MG63 (cell line): Measurements from ENCODE around the gene SMCP. TPM values are rescaled to one million over a fixed set of nuclear protein-coding genes. Genes with fewer than 3 reads are reported as not detected.
A peak's percentile ranks its signal among the peaks of the same experiment; 100 is the strongest.

Source experiments
- DNase-seq: peaks from one replicate; pipeline ENCODE4 v3.0.0-alpha.2; 2020
- H3K27me3 ChIP-seq: fragments of 250-450 bp; sonication (Bioruptor Pico); 2 replicates; pipeline ENCODE4 v1.5.1; 2020; ENCODE audit warnings: mild to moderate bottlenecking, moderate library complexity
- H3K36me3 ChIP-seq: fragments of 250-450 bp; sonication (Bioruptor Pico); 2 replicates; pipeline ENCODE4 v1.5.1; 2020; ENCODE audit warnings: mild to moderate bottlenecking, moderate library complexity
- H3K4me3 ChIP-seq: fragments of 250-450 bp; sonication (Bioruptor Pico); 2 replicates; pipeline ENCODE4 v1.5.1; 2020; ENCODE audit warnings: mild to moderate bottlenecking, moderate library complexity
- H3K9me3 ChIP-seq: fragments of 250-450 bp; sonication (Bioruptor Pico); 2 replicates; pipeline ENCODE4 v1.5.1; 2020; ENCODE audit warnings: mild to moderate bottlenecking, moderate library complexity
- total RNA-seq: library from RNA; depleted of rRNA; stranded (reverse); fragments of >200 nt; shearing (Covaris generic); gene quantifications from 2 replicates; pipeline ENCODE4 v1.2.3, GENCODE V29; 2014; ENCODE audit warnings: low replicate concordance; rRNA removed

Gene SMCP, protein sequence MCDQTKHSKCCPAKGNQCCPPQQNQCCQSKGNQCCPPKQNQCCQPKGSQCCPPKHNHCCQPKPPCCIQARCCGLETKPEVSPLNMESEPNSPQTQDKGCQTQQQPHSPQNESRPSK
- not detected in 2 replicates for total RNA-seq

- Histone ChIP-seq H3K9me3 (no peaks in the 10 kb centered on the region), H3K36me3 (no peaks in the 10 kb centered on the region), H3K27me3 (no peaks in the 10 kb centered on the region), H3K4me3 (no peak within 1 kb of the TSS)
- DNase-seq, result no peak
Measured at GRCh38 chr1:152878042-152878441, at the start of gene SMCP. SMCP (plus strand) TSS chr1:152878322; CDS start chr1:152884423, 6,101 bp downstream.

DNA sequence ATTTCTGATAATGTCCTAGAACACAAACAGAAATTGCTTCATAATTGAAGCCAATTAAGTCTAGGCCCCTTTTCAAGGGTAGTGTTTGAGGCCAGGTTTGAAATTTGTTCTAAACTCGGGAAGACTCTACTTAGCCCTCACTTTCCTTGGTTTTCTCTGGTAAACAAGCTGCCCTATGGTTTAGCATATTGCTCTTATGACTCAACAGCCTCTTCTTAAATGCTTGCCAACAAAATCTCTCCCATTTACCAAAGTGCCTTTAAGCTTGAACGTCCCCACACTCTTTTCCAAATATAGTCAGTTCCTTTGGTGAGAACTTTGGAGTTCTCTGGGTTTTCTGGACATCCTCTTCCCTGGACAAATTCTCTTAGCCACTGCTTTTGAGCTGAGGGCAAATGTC is 41.3 kb upstream of the SMCP start:
- Histone ChIP-seq H3K4me3 (no peak overlapping the region), H3K27me3 (no peaks in the 10 kb centered on the region), H3K9me3 (no peaks in the 10 kb centered on the region; the same call in 1 of the 2 replicates), H3K36me3 (no peaks in the 10 kb centered on the region)
- no peak for DNase-seq

DNA sequence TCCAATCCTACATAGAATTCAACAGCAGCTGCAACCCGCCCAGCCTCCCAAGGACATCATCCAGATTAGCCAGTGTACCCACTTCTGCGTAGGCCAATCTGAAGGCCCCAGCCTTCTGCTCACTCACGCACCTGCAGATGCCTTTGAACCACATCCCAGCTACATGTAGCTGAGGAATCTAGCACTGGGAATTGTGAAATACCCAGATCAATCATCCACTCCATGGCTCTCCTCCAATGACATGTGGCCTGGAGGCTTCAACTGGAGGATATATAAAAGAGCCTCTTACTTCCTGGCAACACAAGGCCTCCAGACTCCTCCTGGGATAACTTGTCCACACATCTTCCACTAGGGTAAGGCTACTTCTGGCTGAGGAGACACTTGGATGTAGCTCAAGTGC is 35.6 kb upstream of the SMCP start, which contains the start of gene LCE6A:
TSS of gene LCE6A (plus strand) at position 301 of the 400 bp plus-strand sequence. CDS start 665 bp downstream, outside the sequence.
- H3K27me3 ChIP-seq, result no peaks in the 10 kb centered on the region
- H3K9me3 ChIP-seq, result no peaks in the 10 kb centered on the region
- no peak for DNase-seq
- H3K36me3 ChIP-seq, result no peaks in the 10 kb centered on the region
- H3K4me3 ChIP-seq, result no peak within 1 kb of the TSS

DNA sequence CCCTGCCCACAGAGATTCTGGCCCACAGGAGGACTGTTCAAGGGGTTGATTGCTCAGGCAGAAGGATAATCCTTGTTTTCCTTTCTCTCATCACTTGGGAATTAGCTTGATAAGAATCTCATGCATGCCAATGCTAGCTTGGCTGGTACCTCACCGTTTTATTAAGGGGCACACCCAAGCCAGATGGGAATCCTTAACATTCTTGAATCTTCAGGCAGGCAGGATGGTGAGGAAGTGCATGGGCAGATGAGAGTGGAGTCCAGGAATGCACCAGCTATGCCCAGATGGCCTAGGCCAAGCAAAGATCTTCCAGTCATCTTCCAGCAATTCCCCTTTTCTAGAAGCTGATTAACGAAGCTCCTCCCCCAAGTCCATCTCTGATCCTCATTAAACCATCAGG is 22.5 kb upstream of the SMCP start:
- H3K36me3 ChIP-seq, result no peaks in the 10 kb centered on the region
- peak; percentile 81 for DNase-seq
- H3K9me3 ChIP-seq, result no peaks in the 10 kb centered on the region
- no peak overlapping the region for H3K4me3 ChIP-seq
- no peaks in the 10 kb centered on the region for H3K27me3 ChIP-seq

- Histone ChIP-seq H3K27me3 (no peaks in the 10 kb centered on the region), H3K9me3 (no peaks in the 10 kb centered on the region), H3K4me3 (no peak overlapping the region), H3K36me3 (no peaks in the 10 kb centered on the region)
- no peak for DNase-seq
Measured at GRCh38 chr1:152858062-152858461, 20.1 kb upstream of the SMCP start.

DNA sequence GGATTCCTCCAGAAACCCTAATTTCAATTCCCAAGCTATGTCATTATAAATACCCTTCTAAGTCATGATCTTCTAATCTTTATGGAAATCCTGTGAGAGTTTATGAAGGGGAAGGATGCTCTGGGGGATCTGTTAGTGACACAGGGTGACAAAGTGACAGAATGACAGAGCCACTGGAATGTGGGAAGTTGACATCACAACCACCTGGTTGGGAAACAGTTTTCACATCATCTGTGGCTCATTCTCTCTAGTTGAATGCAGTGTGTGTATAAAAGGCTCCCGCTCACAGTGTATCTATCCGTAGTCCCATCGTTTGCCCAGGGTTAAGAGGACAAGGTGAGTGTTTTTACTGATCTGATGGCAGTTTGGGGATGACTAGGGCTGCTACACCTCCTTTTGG is 18.4 kb upstream of the SMCP start, which contains the start of gene LCE7A:
TSS of gene LCE7A (plus strand) at position 301 of the 400 bp plus-strand sequence. CDS start 702 bp downstream, outside the sequence.
- no peaks in the 10 kb centered on the region for H3K27me3 ChIP-seq
- H3K4me3 ChIP-seq, result no peak within 1 kb of the TSS
- DNase-seq, result no peak
- no peaks in the 10 kb centered on the region for H3K36me3 ChIP-seq
- no peaks in the 10 kb centered on the region for H3K9me3 ChIP-seq

GRCh38 chr1:152860129-152860528 is 18.0 kb upstream of the SMCP start:
- H3K4me3 ChIP-seq, result no peak overlapping the region
- H3K27me3 ChIP-seq, result no peaks in the 10 kb centered on the region; the same call in 1 of the 2 replicates
- no peak for DNase-seq
- no peaks in the 10 kb centered on the region for H3K9me3 ChIP-seq
- H3K36me3 ChIP-seq, result no peaks in the 10 kb centered on the region

DNA sequence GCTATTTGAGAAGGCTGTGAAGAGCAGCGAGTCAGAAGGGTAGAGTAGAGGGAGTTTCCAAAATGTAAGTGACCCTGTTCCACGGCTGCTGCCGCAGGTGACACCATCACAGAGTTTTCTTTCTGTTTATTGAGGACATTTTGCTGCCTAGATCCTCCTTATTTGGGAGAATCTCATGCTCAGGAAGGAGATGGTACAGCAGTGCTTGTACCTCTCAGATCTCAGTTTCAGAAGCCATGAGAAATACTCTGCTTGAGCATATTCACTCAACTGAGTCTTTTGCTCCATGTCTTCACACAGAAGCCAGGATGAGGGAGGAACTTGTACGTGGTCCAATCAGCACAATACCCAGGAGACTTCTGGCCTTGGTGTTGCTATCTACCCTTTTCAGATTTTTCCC is 16.7 kb upstream of the SMCP start:
- Histone ChIP-seq H3K4me3 (no peak overlapping the region), H3K27me3 (no peaks in the 10 kb centered on the region; the same call in 1 of the 2 replicates), H3K9me3 (no peaks in the 10 kb centered on the region), H3K36me3 (no peaks in the 10 kb centered on the region)
- DNase-seq, result no peak

DNA sequence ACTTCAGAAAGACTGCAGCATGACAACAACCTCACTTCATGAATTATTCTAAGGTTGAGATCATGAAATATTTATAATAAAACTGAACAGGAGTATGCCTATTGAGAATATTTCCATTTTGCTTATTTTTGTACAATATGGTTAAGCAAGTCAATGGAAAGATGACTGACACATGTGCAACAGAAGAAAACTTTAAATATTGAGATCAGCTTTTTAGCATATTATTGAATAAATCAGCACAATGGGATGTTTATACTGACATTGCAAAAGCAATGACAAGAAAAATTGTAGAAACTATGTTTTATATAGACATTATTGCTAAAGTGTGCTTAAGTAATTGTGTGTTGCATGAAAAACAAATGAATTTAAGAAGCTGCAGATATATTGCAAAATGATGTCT is 13.7 kb upstream of the SMCP start:
- no peaks in the 10 kb centered on the region for H3K9me3 ChIP-seq
- no peak overlapping the region for H3K4me3 ChIP-seq
- no peaks in the 10 kb centered on the region; the same call in 1 of the 2 replicates for H3K27me3 ChIP-seq
- no peak for DNase-seq
- no peaks in the 10 kb centered on the region for H3K36me3 ChIP-seq

DNA sequence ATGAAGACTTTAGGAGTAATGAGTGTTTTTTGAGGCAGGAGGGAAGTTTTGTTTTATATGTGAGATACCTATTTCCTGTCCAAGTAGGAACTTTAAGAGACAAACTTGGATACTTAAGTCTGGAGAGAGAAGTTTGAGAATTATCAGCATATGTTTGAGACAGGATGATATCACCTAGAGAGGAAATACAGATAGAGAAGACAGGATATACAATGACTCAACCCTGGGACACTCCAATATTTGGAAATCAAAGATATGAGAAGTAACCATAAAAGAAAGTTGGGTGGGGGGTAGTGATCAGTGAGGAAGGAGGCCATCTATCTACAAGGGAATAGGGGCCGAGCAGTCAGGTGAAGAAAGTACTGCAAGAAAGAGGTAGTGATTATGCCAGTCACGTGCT is 11.8 kb upstream of the SMCP start:
- Histone ChIP-seq H3K27me3 (no peaks in the 10 kb centered on the region; the same call in 1 of the 2 replicates), H3K4me3 (no peak overlapping the region), H3K9me3 (no peaks in the 10 kb centered on the region), H3K36me3 (no peaks in the 10 kb centered on the region)
- DNase-seq, result no peak

DNA sequence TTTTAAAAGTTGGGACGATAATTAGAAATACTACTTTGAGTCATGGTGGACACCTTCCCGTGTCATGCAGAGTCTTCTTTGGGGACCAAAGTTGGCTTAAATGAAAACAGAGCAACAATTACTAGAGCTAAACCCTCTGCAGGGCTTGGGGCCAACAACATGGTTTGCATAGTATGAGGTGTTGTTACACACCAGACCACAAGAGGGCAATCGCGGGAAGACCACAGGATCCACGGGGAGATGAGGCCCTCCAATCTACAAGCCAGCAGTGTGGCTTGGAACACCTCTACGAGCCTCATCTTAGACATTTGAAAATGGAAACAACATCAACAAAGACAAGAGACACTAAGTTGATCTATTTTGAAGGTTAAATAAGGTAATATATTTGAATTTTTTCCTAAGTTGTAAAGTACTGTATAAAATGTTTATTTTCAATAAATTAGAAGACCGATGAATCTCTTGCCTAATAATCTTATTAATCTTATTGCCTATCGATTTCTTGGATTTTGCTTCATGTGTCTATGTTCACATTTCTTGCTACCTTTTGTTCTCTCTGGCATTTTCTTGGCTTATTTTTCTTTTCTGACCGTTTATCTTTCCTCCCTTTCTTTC is 8.2 kb upstream of the SMCP start:
- peak; percentile 69 for DNase-seq
- Histone ChIP-seq H3K27me3 (no peaks in the 10 kb centered on the region; the same call in 1 of the 2 replicates), H3K9me3 (no peaks in the 10 kb centered on the region), H3K36me3 (no peaks in the 10 kb centered on the region), H3K4me3 (no peak overlapping the region)

DNA sequence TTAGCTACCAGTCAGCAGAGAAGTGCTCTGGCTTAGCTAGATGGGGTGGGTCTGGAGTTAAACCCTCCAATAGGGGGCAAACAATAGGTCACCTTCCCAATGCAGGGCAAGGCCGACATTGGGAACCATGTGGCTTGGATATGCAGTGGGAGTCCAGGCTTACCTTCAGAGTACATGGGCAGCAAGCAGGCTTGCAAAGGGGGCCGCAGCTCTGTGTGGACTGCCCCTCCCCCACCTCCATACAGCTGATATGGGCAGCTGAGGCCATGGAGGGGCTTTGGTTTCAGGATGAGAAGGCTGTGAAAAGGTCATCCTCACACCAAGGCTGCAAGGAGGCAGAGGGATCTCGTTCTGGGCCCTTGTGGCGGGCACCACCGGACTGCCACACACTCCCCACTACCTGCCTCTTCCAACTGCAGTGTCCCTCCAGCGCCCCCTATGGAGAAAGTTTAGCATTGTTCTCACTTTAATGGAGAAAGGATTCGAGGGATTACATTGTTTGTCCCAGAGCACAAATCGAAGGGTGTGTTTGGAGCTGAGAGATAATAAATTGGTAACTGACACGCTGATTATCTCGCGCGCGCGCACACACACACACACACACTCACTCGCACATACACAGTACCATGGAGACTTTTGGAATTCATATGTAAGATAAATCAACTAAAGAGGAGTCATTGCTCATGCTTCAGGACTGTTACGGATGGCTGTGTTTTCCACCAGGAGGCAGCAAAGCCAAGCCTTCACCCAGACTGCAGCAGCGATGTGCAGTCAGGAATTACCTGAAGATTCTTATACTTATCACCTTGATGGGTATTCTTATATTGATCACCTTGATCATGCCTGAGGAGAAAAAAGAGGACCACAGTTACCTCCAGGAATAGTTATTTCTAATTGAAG is 7.0 kb upstream of the SMCP start:
- Histone ChIP-seq H3K27me3 (no peaks in the 10 kb centered on the region), H3K36me3 (no peaks in the 10 kb centered on the region), H3K4me3 (no peak overlapping the region), H3K9me3 (no peaks in the 10 kb centered on the region)
- peak; percentile 41 for DNase-seq

GRCh38 chr1:152871731-152872126 is 6.4 kb upstream of the SMCP start:
- DNase-seq, result no peak
- no peak overlapping the region for H3K4me3 ChIP-seq
- no peaks in the 10 kb centered on the region for H3K9me3 ChIP-seq
- H3K27me3 ChIP-seq, result no peaks in the 10 kb centered on the region
- H3K36me3 ChIP-seq, result no peaks in the 10 kb centered on the region

DNA sequence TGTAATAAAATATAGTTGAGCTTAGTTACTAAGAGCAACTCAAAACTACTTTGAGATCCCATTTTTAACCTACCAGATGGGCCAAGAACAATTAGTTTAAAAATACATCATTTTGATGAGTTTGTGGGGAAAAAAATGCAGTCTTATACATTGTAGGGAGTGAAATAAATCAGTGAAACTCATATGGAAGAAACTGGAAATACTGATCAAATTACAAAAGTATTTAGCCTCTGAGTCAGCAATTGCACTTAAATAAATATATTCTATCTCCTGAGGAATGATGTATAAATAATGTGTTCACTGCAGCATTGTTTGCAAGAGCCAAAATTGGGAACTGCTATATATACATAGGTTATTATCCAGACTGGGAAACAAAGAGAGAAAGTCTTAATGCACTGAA is 4.6 kb upstream of the SMCP start:
- Histone ChIP-seq H3K36me3 (no peaks in the 10 kb centered on the region), H3K27me3 (no peaks in the 10 kb centered on the region), H3K9me3 (no peaks in the 10 kb centered on the region), H3K4me3 (no peak overlapping the region)
- no peak for DNase-seq

DNA sequence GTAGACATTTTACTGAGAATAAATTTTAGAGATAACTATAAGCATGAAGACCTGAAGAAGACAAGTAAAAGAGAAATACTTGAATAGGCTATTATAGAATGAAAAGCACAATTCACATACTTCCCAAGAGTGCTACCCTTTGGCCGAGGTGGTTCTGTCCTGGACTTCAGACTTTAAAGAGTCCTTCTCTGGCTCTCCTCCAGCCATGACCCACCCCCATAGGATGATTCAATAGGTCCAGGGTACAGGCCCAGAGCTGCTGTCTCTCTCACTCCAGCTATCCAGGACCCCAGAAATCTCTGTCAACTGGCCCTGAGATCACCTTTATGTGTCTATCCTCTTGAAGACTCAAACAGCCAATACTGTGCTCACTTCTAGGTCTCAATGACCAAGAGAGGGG is 1.3 kb upstream of the SMCP start:
- Histone ChIP-seq H3K27me3 (no peaks in the 10 kb centered on the region), H3K4me3 (no peak overlapping the region), H3K36me3 (no peaks in the 10 kb centered on the region), H3K9me3 (no peaks in the 10 kb centered on the region)
- no peak for DNase-seq

GRCh38 chr1:152879559-152880198 is 1.6 kb downstream of the SMCP start:
- H3K27me3 ChIP-seq, result no peaks in the 10 kb centered on the region
- no peak overlapping the region for H3K4me3 ChIP-seq
- H3K9me3 ChIP-seq, result no peaks in the 10 kb centered on the region
- no peaks in the 10 kb centered on the region for H3K36me3 ChIP-seq
- DNase-seq, result no peak

DNA sequence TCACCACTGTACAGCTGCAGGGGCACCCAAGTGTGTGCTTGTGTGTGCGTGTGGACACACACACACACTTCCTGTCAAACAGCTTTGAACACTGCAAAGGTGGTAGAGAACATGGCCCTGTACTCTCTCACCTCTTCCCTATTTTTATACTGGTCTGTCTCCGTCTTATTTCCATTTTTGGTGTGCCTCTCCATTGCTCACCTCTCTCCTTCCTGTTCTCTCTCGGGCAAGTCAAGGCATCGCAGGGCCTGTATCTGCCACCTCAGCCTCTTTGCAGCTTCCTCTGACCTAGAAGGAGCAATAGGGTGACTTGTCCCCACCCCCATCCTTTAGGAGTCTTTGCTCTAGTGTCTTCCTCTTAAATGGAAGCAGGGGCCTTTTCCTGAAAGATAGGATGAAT is 2.2 kb downstream of the SMCP start:
- Histone ChIP-seq H3K27me3 (no peaks in the 10 kb centered on the region), H3K36me3 (no peaks in the 10 kb centered on the region), H3K4me3 (no peak overlapping the region), H3K9me3 (no peaks in the 10 kb centered on the region)
- no peak for DNase-seq
